ENCODE measurements around the gene MAP2K2.

The MAP2K2 gene

DNA sequence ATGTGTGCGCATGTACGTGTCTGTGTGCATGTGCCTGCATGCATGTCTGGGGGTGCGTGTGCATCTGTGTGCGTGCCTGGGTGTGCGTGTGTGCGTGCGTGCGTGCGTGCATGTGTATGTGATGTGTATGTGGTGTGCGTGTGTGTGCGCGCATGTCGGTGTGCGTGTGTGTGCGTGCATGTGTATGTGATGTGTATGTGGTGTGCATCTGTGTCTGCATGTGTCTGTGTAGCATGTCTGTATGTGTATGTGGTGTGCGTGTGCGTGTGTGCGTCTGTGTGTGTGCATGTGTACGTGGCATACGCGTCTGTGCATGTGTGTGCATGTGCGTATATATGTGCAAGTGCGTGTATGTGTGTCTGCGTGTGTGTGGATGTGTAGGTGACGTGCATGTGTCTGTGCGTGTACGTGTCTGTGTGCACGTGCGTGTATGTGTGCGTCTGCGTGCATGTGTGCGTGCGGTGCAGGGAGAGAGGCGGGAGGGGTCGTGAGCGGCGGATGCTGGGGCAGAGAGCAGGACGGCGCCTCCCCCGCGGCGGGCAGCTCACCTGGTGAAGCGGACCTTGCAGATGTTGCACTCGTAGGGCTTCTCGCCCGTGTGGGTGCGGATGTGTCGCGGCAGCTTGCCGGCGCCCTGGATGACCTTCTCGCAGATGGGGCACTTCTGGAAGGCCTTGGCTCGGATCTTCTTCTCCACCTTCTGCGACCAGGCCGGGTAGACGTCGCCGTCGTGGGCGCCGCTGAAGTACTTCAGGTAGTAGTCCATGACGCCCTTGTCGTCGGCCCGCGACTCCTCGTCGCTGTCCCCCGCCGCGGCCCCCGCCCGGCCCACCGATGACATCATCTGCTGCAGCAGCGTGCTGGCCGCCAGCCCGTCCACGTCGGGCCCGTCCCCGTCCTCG, 70.2 kb downstream of the MAP2K2 start:
- TF ChIP-seq TOX (CRISPR knock-in tag; IDR thresholded peaks at IDR 0.05; ENCODE audit: borderline replicate concordance) (no peak), ARNTL (CRISPR knock-in tag; IDR thresholded peaks at IDR 0.05; ENCODE audit: borderline replicate concordance, low read depth) (no peak), RARB (CRISPR knock-in tag; IDR thresholded peaks at IDR 0.05) (no peak), ZC3H10 (CRISPR knock-in tag; IDR thresholded peaks at IDR 0.05) (no peak), ZFP3 (CRISPR knock-in tag; IDR thresholded peaks at IDR 0.05) (no peak), BACH2 (CRISPR knock-in tag; IDR thresholded peaks at IDR 0.05; ENCODE audit: borderline replicate concordance) (no peak), ZFP30 (CRISPR knock-in tag; IDR thresholded peaks at IDR 0.05) (no peak), ZNF565 (CRISPR knock-in tag; conservative IDR thresholded peaks at IDR 0.05; ENCODE audit: low read depth) (no peak), ZNF70 (CRISPR knock-in tag; IDR thresholded peaks at IDR 0.05) (no peak), ZNF8 (CRISPR knock-in tag; IDR thresholded peaks at IDR 0.05) (no peak), GLIS3 (CRISPR knock-in tag; IDR thresholded peaks at IDR 0.05) (no peak), PPARA (CRISPR knock-in tag; IDR thresholded peaks at IDR 0.05; ENCODE audit: borderline replicate concordance) (no peak)
- TF ChIP-seq, protein P1, sequence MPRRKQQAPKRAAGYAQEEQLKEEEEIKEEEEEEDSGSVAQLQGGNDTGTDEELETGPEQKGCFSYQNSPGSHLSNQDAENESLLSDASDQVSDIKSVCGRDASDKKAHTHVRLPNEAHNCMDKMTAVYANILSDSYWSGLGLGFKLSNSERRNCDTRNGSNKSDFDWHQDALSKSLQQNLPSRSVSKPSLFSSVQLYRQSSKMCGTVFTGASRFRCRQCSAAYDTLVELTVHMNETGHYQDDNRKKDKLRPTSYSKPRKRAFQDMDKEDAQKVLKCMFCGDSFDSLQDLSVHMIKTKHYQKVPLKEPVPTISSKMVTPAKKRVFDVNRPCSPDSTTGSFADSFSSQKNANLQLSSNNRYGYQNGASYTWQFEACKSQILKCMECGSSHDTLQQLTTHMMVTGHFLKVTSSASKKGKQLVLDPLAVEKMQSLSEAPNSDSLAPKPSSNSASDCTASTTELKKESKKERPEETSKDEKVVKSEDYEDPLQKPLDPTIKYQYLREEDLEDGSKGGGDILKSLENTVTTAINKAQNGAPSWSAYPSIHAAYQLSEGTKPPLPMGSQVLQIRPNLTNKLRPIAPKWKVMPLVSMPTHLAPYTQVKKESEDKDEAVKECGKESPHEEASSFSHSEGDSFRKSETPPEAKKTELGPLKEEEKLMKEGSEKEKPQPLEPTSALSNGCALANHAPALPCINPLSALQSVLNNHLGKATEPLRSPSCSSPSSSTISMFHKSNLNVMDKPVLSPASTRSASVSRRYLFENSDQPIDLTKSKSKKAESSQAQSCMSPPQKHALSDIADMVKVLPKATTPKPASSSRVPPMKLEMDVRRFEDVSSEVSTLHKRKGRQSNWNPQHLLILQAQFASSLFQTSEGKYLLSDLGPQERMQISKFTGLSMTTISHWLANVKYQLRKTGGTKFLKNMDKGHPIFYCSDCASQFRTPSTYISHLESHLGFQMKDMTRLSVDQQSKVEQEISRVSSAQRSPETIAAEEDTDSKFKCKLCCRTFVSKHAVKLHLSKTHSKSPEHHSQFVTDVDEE (CRISPR knock-in tag; IDR thresholded peaks at IDR 0.05): no peak
- TF ChIP-seq, protein P2, sequence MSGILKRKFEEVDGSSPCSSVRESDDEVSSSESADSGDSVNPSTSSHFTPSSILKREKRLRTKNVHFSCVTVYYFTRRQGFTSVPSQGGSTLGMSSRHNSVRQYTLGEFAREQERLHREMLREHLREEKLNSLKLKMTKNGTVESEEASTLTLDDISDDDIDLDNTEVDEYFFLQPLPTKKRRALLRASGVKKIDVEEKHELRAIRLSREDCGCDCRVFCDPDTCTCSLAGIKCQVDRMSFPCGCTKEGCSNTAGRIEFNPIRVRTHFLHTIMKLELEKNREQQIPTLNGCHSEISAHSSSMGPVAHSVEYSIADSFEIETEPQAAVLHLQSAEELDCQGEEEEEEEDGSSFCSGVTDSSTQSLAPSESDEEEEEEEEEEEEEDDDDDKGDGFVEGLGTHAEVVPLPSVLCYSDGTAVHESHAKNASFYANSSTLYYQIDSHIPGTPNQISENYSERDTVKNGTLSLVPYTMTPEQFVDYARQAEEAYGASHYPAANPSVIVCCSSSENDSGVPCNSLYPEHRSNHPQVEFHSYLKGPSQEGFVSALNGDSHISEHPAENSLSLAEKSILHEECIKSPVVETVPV (CRISPR knock-in tag; IDR thresholded peaks at IDR 0.05): no peak
- TF ChIP-seq, protein P3, sequence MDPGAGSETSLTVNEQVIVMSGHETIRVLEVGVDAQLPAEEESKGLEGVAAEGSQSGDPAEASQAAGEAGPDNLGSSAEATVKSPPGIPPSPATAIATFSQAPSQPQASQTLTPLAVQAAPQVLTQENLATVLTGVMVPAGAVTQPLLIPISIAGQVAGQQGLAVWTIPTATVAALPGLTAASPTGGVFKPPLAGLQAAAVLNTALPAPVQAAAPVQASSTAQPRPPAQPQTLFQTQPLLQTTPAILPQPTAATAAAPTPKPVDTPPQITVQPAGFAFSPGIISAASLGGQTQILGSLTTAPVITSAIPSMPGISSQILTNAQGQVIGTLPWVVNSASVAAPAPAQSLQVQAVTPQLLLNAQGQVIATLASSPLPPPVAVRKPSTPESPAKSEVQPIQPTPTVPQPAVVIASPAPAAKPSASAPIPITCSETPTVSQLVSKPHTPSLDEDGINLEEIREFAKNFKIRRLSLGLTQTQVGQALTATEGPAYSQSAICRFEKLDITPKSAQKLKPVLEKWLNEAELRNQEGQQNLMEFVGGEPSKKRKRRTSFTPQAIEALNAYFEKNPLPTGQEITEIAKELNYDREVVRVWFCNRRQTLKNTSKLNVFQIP (CRISPR knock-in tag; IDR thresholded peaks at IDR 0.05; ENCODE audit: borderline replicate concordance, low read depth): no peak
- TF ChIP-seq, protein P4, sequence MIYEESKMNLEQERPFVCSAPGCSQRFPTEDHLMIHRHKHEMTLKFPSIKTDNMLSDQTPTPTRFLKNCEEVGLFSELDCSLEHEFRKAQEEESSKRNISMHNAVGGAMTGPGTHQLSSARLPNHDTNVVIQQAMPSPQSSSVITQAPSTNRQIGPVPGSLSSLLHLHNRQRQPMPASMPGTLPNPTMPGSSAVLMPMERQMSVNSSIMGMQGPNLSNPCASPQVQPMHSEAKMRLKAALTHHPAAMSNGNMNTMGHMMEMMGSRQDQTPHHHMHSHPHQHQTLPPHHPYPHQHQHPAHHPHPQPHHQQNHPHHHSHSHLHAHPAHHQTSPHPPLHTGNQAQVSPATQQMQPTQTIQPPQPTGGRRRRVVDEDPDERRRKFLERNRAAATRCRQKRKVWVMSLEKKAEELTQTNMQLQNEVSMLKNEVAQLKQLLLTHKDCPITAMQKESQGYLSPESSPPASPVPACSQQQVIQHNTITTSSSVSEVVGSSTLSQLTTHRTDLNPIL (CRISPR knock-in tag; IDR thresholded peaks at IDR 0.05; ENCODE audit: low read depth): no peak

DNA sequence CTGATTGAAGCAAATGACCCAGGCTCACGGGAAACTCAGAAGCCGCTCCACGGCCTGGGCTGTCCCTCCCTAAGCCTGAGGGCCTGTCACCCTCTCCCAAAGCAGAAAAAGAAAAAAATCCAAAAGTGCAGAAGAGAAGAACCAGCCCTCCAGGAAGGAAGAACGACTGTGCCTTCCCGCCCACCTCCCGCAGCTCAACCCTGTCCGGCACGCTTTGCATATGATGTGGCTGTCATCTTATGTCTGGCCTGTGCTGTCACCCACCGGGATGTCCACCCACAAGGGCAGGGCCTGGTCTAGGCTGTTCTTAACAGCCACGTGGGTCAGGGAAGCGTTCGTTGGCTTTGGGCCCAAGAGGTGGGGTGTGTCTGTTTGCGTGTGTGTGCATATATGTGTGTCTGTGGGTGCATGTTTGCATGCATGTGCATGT, 70.9 kb downstream of the MAP2K2 start:
- TF ChIP-seq ESRRG (CRISPR knock-in tag; IDR thresholded peaks at IDR 0.05) (no peak), ISL1 (CRISPR knock-in tag; IDR thresholded peaks at IDR 0.05) (no peak)
- no peak for ATAC-seq

More for the DNA sequence above, 70.2 kb downstream of the MAP2K2 start:
- no peak for ATAC-seq

DNA sequence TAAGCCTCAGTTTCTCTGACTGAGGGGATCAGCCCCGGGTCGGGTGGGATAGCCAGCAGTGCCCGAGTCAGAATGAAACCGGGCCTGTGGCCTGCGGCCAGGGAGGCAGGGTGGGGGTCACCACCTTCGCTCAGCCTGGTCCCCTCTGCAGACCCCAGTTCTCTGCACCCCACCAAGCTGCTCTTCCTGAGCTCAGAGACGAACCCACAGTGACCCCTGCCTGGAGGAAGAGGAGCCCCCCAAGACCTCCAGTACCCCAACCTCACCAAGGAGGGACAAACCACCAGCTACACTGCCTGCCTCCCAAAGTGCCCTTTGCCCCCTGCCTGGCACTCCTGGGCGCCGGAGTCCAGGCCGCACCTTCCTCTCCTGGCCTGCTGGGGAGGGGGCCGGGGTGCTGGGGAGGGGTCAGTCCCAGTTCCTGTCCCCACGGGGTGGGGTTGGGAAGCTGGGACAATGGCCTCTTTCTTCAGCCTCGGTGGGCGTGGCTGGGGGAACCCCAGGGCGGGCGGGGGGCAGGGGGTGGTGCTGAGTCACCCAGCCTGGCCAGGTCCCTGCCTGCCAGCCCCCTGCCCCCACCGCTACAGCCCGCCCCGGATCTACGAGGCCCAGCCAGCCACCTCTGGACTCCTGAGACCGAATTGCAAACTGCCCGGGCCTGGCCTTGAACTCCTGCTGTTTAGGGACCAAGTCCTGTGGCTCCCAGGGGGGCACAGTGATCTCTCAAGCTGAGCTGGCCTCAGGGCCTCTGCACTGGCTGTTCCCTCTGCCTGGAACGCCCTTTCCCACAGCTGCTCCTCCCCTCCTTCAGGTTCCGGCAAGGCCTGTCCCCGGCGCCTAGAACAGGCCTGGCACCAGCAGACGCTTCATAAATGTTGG, 71.6 kb downstream of the MAP2K2 start:
- ATAC-seq: no peak
- no peak for TF ChIP-seq ARNTL (CRISPR knock-in tag; IDR thresholded peaks at IDR 0.05; ENCODE audit: borderline replicate concordance, low read depth)
